BJ (cell line): ENCODE results near the gene PFN3. TPM values are rescaled to one million over a fixed set of nuclear protein-coding genes. Genes with fewer than 3 reads are reported as not detected.

Experiments used
- CTCF ChIA-PET: fragments of 350-600 bp; formaldehyde crosslinking; extraction: SDS; loops from one replicate; lab custom pipeline; 2021; ENCODE audit warnings: antibody characterized with exemption, inconsistent platforms; lab: Yijun Ruan, JAX
- POLR2A ChIA-PET: fragments of 300-600 bp; sonication (Branson Sonifier 250); formaldehyde crosslinking; extraction: SDS; loops from one replicate; lab custom pipeline; 2021; ENCODE audit warnings: antibody characterized with exemption; lab: Charles Lee
- DNase-seq: peaks from one replicate; pipeline ENCODE4 v3.0.0-alpha.2; 2011; ENCODE audit warnings: low read depth
- H3K27me3 ChIP-seq: 2 replicates; pipeline ENCODE4 v1.6.0; 2011; ENCODE audit warnings: low read length; ENCODE audit not compliant: control insufficient read depth, insufficient read depth
- H3K36me3 ChIP-seq: 2 replicates; pipeline ENCODE4 v1.5.1; 2011; ENCODE audit warnings: low read length; ENCODE audit not compliant: control insufficient read depth, insufficient read depth
- H3K4me3 ChIP-seq: 2 replicates; pipeline ENCODE4 v1.5.1; 2011; ENCODE audit warnings: low read depth, mild to moderate bottlenecking, control low read depth, low read length
- polyA plus RNA-seq: library from polyadenylated mRNA; depleted of rRNA; stranded (reverse); fragments of >200 nt; gene quantifications from 2 replicates; pipeline ENCODE4 v1.2.3, GENCODE V29; 2011
- TF ChIP-seq, protein P1 (sequence below): IDR thresholded peaks from 2 replicates; pipeline ENCODE4 v1.5.1; 2011; ENCODE audit warnings: low read depth, mild to moderate bottlenecking, control low read depth, inconsistent platforms, low read length, moderate library complexity; ENCODE audit not compliant: insufficient read depth

Gene PFN3
- polyA plus RNA-seq, 1 experiment = not detected

DNA sequence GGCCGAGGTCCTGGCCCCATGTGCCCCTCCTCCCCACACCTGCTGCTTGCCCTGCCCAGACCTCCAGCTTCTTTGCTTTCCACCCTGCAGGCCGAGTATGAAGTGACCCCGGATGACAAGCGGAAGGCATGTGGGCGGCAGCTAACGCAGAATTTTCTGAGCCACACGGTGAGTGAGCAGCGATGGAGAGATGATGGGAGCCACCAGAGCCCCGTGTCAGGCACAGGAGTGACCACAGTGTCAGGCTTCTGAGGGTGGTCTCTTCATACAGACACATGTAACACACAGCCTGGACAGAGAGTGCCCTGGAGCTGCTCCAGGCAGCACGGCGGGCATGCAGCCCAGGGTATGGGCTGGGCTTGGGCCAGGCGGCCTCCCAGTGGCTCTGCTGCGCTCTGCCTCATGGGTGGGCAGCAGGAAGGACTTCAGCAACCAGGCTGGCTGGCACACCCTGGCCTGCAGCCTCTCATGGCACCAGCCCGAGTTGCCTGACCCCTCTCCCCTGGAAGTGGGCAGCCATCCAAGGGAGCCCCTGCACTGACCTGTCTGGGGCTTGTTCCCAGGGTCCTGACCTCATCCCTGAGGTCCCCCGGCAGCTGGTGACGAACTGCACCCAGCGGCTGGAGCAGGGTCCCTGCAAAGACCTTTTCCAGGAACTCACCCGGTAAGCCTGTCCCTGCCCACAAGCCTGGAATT lies 31.8 kb upstream of the PFN3 start:
- no peak for DNase-seq
- Histone ChIP-seq H3K36me3 (peaks cover 36% of the 10 kb centered on the region), H3K4me3 (no peak overlapping the region), H3K27me3 (no peaks in the 10 kb centered on the region)
- CTCF ChIA-PET = interaction anchor here (0.5 to 1.2 kb wide), 3 partner anchors 23 to 114 kb away, joined by 3 read pairs; no protein-coding TSS in a partner anchor
- POLR2A ChIA-PET = interaction anchor here (0.5 kb wide), 1 partner anchor 68 kb away, joined by 4 read pairs; no protein-coding TSS in a partner anchor
- TF ChIP-seq, protein P1, sequence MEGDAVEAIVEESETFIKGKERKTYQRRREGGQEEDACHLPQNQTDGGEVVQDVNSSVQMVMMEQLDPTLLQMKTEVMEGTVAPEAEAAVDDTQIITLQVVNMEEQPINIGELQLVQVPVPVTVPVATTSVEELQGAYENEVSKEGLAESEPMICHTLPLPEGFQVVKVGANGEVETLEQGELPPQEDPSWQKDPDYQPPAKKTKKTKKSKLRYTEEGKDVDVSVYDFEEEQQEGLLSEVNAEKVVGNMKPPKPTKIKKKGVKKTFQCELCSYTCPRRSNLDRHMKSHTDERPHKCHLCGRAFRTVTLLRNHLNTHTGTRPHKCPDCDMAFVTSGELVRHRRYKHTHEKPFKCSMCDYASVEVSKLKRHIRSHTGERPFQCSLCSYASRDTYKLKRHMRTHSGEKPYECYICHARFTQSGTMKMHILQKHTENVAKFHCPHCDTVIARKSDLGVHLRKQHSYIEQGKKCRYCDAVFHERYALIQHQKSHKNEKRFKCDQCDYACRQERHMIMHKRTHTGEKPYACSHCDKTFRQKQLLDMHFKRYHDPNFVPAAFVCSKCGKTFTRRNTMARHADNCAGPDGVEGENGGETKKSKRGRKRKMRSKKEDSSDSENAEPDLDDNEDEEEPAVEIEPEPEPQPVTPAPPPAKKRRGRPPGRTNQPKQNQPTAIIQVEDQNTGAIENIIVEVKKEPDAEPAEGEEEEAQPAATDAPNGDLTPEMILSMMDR = no peak

DNA sequence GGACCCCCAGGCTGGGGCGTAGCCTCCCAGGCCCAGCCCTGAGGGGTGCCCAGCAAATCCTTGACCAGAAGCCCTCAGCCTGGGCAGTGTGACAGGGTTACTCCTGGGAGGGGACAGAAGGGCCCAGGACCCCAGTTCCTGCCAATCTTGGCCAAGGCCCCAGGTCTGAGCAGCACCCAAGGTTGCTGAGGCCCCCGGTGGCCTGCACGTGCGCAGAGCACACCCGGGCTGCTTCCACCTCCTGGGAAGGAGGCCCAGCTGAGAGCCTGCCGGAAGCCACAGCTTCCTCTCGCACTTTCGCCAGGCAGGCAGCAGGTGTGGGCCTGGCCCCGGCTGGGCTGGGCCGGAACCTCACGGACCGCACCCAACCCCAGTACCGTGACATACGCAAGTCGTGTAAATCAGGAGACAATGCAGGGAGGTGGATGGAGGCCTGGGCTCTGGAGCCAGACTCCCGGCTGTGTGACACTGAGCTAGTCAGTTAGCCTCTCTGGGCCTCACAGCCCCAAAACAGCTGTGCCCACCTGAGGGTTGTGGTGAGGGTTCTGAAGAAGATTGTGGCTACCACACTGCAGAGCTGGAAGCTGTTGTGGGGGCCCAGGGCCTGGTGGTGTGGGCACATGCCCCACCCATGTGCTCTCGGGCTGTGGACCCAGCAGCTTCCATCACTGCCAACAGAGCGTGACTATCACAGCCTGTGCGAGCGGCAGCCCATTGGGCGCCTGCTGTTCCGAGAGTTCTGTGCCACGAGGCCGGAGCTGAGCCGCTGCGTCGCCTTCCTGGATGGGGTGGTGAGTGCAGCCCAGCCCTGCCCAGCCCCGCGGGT lies 31.1 kb upstream of the PFN3 start:
- peaks cover 33% of the 10 kb centered on the region for H3K36me3 ChIP-seq
- CTCF ChIA-PET = interaction anchor here (0.5 kb wide), 1 partner anchor 113 kb away, joined by 3 read pairs; no protein-coding TSS in a partner anchor
- TF ChIP-seq, protein P1 = no peak
- H3K27me3 ChIP-seq = no peaks in the 10 kb centered on the region
- no peak overlapping the region for H3K4me3 ChIP-seq
- POLR2A ChIA-PET = no interaction called here
- no peak for DNase-seq

DNA sequence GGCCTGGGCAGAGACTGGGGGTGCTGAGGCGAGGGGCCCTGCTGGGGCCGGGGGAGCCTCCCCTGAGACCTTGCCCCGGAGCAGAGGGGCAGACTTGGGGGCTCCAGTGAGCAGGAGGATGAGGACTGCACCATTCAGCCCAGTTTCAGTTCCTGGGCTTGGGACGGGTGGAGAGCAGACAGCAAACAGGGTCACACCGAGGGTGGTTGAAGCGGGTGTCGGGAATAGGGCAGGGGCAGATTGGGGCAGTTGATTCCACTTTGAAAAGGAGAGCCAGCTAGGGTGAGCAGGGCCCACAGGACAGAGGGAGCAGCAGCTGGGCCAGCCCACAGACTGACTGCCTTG lies 30.5 kb upstream of the PFN3 start:
- TF ChIP-seq, protein P1 = no peak
- no peak for DNase-seq
- ChIA-PET POLR2A (no interaction called here), CTCF (no interaction called here)
- Histone ChIP-seq H3K27me3 (no peaks in the 10 kb centered on the region), H3K4me3 (no peak overlapping the region), H3K36me3 (peaks cover 31% of the 10 kb centered on the region)

DNA sequence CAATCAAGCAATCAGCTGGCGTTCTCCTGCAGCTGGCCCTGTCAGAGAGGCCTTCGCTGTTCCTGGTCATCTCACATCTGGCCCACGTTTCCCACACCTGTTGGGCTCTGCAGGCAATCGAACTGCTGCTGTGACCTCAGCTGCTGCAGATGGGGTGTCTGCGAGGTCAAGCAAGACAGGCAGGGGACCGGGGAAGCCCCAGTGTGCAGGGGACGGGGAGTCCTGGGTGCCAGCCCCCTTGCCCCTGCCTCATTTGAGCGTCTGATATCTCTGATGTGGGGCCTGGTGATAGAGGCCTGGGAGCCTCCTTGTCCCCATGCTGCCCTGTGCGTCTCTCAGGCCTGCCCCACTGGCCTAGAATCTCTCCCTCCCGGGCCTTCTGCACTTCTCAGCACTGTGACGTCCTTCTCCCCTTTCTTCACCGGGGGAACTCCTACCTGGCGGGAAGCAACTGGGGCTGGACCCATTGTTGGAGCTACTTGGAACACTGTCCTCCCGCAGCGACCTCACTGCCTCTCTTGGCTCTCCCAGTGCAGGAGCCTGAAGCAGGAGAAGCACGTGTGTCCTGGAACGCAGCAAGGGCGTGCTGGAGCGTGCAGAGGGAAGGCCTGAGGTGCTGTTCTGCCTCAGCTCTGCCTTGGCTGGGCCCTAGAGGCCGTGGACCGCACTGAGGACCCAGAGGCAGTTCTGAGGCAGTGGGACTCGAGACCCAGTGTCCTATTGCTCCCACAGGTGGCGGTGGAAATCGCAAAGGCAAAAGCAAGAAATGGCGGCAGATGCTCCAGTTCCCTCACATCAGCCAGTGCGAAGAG lies 29.9 kb upstream of the PFN3 start:
- POLR2A ChIA-PET = no interaction called here
- TF ChIP-seq, protein P1 = no peak
- no peaks in the 10 kb centered on the region for H3K27me3 ChIP-seq
- H3K4me3 ChIP-seq = no peak overlapping the region
- no peak for DNase-seq
- H3K36me3 ChIP-seq = peaks cover 30% of the 10 kb centered on the region
- CTCF ChIA-PET = no interaction called here
